Measurements from ENCODE around the gene TRAK2. TPM values are rescaled to one million over a fixed set of nuclear protein-coding genes. Genes with fewer than 3 reads are reported as not detected.

TRAK2 gene
- total and polyA plus RNA-seq, 9 of the 15 experiments (the other 6 are each of a cell fraction or from before 2014, with no cell fraction given), result 3.4 to 10.4 (median 7.3) TPM

- peak; percentile 86; the same call in 1 of the 2 replicates for TF ChIP-seq CREB3L1 (IDR thresholded peaks at IDR 0.05; ENCODE audit: borderline replicate concordance, low read depth)
- no peak for TF ChIP-seq SREBF1 (IDR thresholded peaks at IDR 0.05; ENCODE audit: borderline replicate concordance, low read depth, low read length)
- TF ChIP-seq SMARCA5 (IDR thresholded peaks at IDR 0.05), result no peak
- TF ChIP-seq DPF2 (IDR thresholded peaks at IDR 0.05), result 0 out of 2 replicates have a peak, but pooled peaks have one; percentile 4
- no peak for TF ChIP-seq TRIM25 (IDR thresholded peaks at IDR 0.05; ENCODE audit: borderline replicate concordance)
- TF ChIP-seq RBFOX2 (IDR thresholded peaks at IDR 0.05; ENCODE audit: low read depth, low read length), result peak; percentile 84
- TF ChIP-seq KLF13 (tag; IDR thresholded peaks at IDR 0.05; ENCODE audit: borderline replicate concordance, low read depth), result peak; percentile 4; the same call in 1 of the 2 replicates
- peak; percentile 89 for TF ChIP-seq ZFX (CRISPR knock-in tag; IDR thresholded peaks at IDR 0.05)
- TF ChIP-seq MIER1 (IDR thresholded peaks at IDR 0.05; ENCODE audit: low read depth), result no peak
- peak; percentile 70 to 80 for TF ChIP-seq FOXK2 (conservative IDR thresholded peaks at IDR 0.05 in 1 of 2, IDR thresholded peaks at IDR 0.05 in 1 of 2; ENCODE audit: low read depth in 2 of 2)
- 0 out of 2 replicates have a peak, but pooled peaks have one; percentile 42 for TF ChIP-seq TCF7 (IDR thresholded peaks at IDR 0.05; ENCODE audit: borderline replicate concordance)
- 0 out of 4 replicates have a peak, but pooled peaks of 1 of the 2 experiments have one; percentile 21 for TF ChIP-seq SRF (CRISPR knock-in tag; IDR thresholded peaks at IDR 0.05)
- peak in 1 of 2 experiments; percentile 99; a peak in 2 of 4 replicates for TF ChIP-seq ZNF639 (CRISPR knock-in tag; conservative IDR thresholded peaks at IDR 0.05 in 1 of 2, IDR thresholded peaks at IDR 0.05 in 1 of 2)
- peak; percentile 42; the same call in 1 of the 2 replicates for TF ChIP-seq CTBP1 (IDR thresholded peaks at IDR 0.05; ENCODE audit: borderline replicate concordance)
- TF ChIP-seq TAF9B (IDR thresholded peaks at IDR 0.05; ENCODE audit: partially characterized antibody), result peak; percentile 44
- TF ChIP-seq DIDO1 (tag; IDR thresholded peaks at IDR 0.05; ENCODE audit: low read depth), result peak; percentile 59; the same call in 1 of the 2 replicates
- no peak for TF ChIP-seq TAF7 (tag; IDR thresholded peaks at IDR 0.05)
- TF ChIP-seq ELF1 (tag; IDR thresholded peaks at IDR 0.05), result 0 out of 2 replicates have a peak, but pooled peaks have one; percentile 36
Measured at GRCh38 chr2:201451292-201452057, at the start of gene TRAK2, which contains the start of gene STRADB (continued).

Measured in K562 (cell line).